Mammary epithelial cell (primary cell): ENCODE results near the gene CTTNBP2NL.

ENCODE experiments used
- EZH2 ChIP-seq: IDR thresholded peaks from 2 replicates; pipeline ENCODE4 v1.6.1; 2012; ENCODE audit warnings: low read length, inconsistent platforms, borderline replicate concordance
- TF ChIP-seq, protein P1 (sequence below), 2 donors: IDR thresholded peaks in 1 of 2; conservative IDR thresholded peaks in 1 of 2; 2 replicates each; pipeline ENCODE4 v1.5.1; 2011 to 2012; ENCODE audit warnings: inconsistent platforms in 2 of 2, low read length in 2 of 2, mild to moderate bottlenecking in 2 of 2, control low read depth in 1 of 2, low read depth in 1 of 2; ENCODE audit not compliant: insufficient read depth in 1 of 2; ENCODE audit errors: extremely low read depth in 1 of 2

DNA sequence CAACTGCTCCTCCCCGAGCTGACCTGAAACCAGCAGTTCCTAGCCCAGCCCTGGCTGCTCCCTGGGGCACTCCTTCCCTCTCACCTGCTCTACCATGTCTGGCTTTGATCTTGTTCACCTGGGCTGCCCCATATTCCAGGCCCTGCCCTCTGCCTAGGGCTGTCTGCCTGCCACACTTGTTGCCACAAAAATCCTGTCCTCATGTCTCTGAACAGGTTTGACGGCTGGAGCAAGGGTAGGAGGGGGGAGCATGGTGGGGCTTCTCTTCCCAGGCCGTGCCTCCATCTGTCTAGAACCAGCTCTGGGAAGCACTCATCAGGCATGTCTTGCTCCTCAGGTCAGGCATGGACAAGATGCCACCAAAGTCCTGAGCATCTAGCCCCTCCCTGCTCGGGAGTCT, 68.5 kb downstream of the CTTNBP2NL start:
- TF ChIP-seq, protein P1, sequence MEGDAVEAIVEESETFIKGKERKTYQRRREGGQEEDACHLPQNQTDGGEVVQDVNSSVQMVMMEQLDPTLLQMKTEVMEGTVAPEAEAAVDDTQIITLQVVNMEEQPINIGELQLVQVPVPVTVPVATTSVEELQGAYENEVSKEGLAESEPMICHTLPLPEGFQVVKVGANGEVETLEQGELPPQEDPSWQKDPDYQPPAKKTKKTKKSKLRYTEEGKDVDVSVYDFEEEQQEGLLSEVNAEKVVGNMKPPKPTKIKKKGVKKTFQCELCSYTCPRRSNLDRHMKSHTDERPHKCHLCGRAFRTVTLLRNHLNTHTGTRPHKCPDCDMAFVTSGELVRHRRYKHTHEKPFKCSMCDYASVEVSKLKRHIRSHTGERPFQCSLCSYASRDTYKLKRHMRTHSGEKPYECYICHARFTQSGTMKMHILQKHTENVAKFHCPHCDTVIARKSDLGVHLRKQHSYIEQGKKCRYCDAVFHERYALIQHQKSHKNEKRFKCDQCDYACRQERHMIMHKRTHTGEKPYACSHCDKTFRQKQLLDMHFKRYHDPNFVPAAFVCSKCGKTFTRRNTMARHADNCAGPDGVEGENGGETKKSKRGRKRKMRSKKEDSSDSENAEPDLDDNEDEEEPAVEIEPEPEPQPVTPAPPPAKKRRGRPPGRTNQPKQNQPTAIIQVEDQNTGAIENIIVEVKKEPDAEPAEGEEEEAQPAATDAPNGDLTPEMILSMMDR (conservative IDR thresholded peaks at IDR 0.05 in 1 of 2, IDR thresholded peaks at IDR 0.05 in 1 of 2; ENCODE audit: extremely low read depth in 1 of 2, insufficient read depth in 1 of 2, low read depth in 1 of 2, low read length in 2 of 2): no peak
- TF ChIP-seq EZH2: no peak
